ENCODE measurements around the gene PLXDC2. TPM values are rescaled to one million over a fixed set of nuclear protein-coding genes. Genes with fewer than 3 reads are reported as not detected.
A peak's percentile ranks its signal among the peaks of the same experiment; 100 is the strongest.

PLXDC2 gene
- total and polyA plus RNA-seq, 11 donors, result 3.4 to 36.4 (median 17.1) TPM

GRCh38 chr10:20247891-20248708 lies 431.9 kb downstream of the PLXDC2 start:
- no peaks in the 10 kb centered on the region for H3K27me3 ChIP-seq
- TF ChIP-seq CTCF (IDR thresholded peaks at IDR 0.05) (no peak), POLR2A (IDR thresholded peaks at IDR 0.05) (no peak)
- no peaks in the 10 kb centered on the region for H3K9me3 ChIP-seq
- peaks cover 0 to 53% (median 26%) of the 10 kb centered on the region in 9 donors for H3K36me3 ChIP-seq
- DNase-seq, result no peak
- no peak overlapping the region for H3K27ac ChIP-seq
- intact Hi-C loops (cut with DNase I), result loop anchor here in 1 of 10 donors (10.0 kb wide), 1 partner anchor 433 kb away; the partner anchor contains the start of gene PLXDC2
- H3K4me3 ChIP-seq, result no peak overlapping the region
- 56 to 75% (median 71%) methylated on average over 7 of the region's 7 CpGs for WGBS, 4 donors
- ATAC-seq, result peak in 1 of 4 donors; percentile 73
- peaks cover 0 to 11% (median 0%) of the 10 kb centered on the region in 12 donors for H3K4me1 ChIP-seq

- WGBS, 4 donors, result 64 to 80% (median 74%) methylated on average over 3 of the region's 3 CpGs
- peaks cover 0 to 20% (median 6%) of the 10 kb centered on the region in 9 donors for H3K36me3 ChIP-seq
- intact Hi-C loops (cut with DNase I), result no loop called here
- DNase-seq, result peak in 2 of 5 donors; percentile 10 to 20
- no peak for TF ChIP-seq POLR2A (IDR thresholded peaks at IDR 0.05)
- TF ChIP-seq CTCF (IDR thresholded peaks at IDR 0.05), result no peak
- ATAC-seq, result peak; percentile 15 to 74 (median 48)
- H3K27me3 ChIP-seq, result no peaks in the 10 kb centered on the region
- H3K9me3 ChIP-seq, result no peaks in the 10 kb centered on the region
- H3K4me3 ChIP-seq, result no peak overlapping the region
- peaks cover 0 to 10% (median 0%) of the 10 kb centered on the region in 12 donors for H3K4me1 ChIP-seq
- H3K27ac ChIP-seq, result peak overlapping the region in 3 of 12 donors; percentile 4 to 27 (median 6)
These were observed 437.8 kb downstream of the PLXDC2 start for GRCh38 chr10:20254078-20254477.

GRCh38 chr10:20254497-20254896 lies 438.3 kb downstream of the PLXDC2 start:
- ATAC-seq (no peak), DNase-seq (no peak)
- no peaks in the 10 kb centered on the region for H3K27me3 ChIP-seq
- H3K4me1 ChIP-seq, result peaks cover 0 to 10% (median 0%) of the 10 kb centered on the region in 12 donors
- intact Hi-C loops (cut with DNase I), result no loop called here
- H3K9me3 ChIP-seq, result no peaks in the 10 kb centered on the region
- no peak overlapping the region for H3K4me3 ChIP-seq
- H3K36me3 ChIP-seq, result peaks cover 0 to 16% (median 2%) of the 10 kb centered on the region in 9 donors
- no peak overlapping the region for H3K27ac ChIP-seq
- no peak for TF ChIP-seq POLR2A (IDR thresholded peaks at IDR 0.05)
- TF ChIP-seq CTCF (IDR thresholded peaks at IDR 0.05), result no peak
- 74 to 88% (median 77%) methylated on average over 1 of the region's 1 CpG for WGBS, 4 donors

- Histone ChIP-seq H3K9me3 (no peaks in the 10 kb centered on the region), H3K27ac (no peak overlapping the region), H3K4me1 (peaks cover 0 to 10% (median 0%) of the 10 kb centered on the region in 12 donors), H3K27me3 (no peaks in the 10 kb centered on the region), H3K4me3 (no peak overlapping the region), H3K36me3 (peaks cover 0 to 10% (median 3%) of the 10 kb centered on the region in 9 donors)
- no peak for TF ChIP-seq POLR2A (IDR thresholded peaks at IDR 0.05)
- TF ChIP-seq CTCF (IDR thresholded peaks at IDR 0.05), result no peak
- 95 to 100% (median 98%) methylated on average over 2 of the region's 2 CpGs for whole genome bisulfite sequencing, 4 donors
- DNase-seq, result no peak
- intact Hi-C loops (cut with DNase I), result no loop called here
- ATAC-seq, result no peak
These were observed 440.7 kb downstream of the PLXDC2 start for GRCh38 chr10:20256969-20257368.

Data from heart left ventricle (tissue), 16 donors.